Neutrophil (primary cell): ENCODE results near the gene UBAC2.

Experiments used
- H3K27ac ChIP-seq: fragments of 200-600 bp; sonication (generic); 2 replicates; pipeline ENCODE4 v1.5.1; 2016; ENCODE audit warnings: mild to moderate bottlenecking, moderate library complexity
- H3K27me3 ChIP-seq: fragments of 200-600 bp; sonication (generic); 2 replicates; pipeline ENCODE4 v1.6.0; 2016; ENCODE audit warnings: mild to moderate bottlenecking
- H3K36me3 ChIP-seq: fragments of 200-600 bp; sonication (generic); 2 replicates; pipeline ENCODE4 v1.5.1; 2017
- H3K4me1 ChIP-seq, 2 experiments: fragments of 200-600 bp in 1 of 2; sonication (generic) in 1 of 2; 1 replicate in 1 of 2; 2 replicates in 1 of 2; pipeline versions ENCODE4 v1.5.1 to v1.6.1; 2013 to 2016; ENCODE audit warnings: low read depth in 1 of 2, low read length in 1 of 2, mild to moderate bottlenecking in 1 of 2, moderate library complexity in 1 of 2; ENCODE audit not compliant: control insufficient read depth in 1 of 2, insufficient read depth in 1 of 2
- H3K4me3 ChIP-seq, 2 experiments: fragments of 200-600 bp in 1 of 2; sonication (generic) in 1 of 2; 1 replicate in 1 of 2; 2 replicates in 1 of 2; pipeline ENCODE4 v1.5.1; 2013 to 2016; ENCODE audit warnings: low read depth in 1 of 2, low read length in 1 of 2, mild to moderate bottlenecking in 1 of 2, moderate library complexity in 1 of 2
- H3K9me3 ChIP-seq: fragments of 200-600 bp; sonication (generic); 2 replicates; pipeline ENCODE4 v1.5.1; 2016
- TF ChIP-seq, protein P1 (sequence below): fragments of 200-600 bp; sonication (generic); IDR thresholded peaks from 2 replicates; pipeline ENCODE4 v1.5.1; 2016; ENCODE audit warnings: antibody characterized with exemption

UBAC2 gene

DNA sequence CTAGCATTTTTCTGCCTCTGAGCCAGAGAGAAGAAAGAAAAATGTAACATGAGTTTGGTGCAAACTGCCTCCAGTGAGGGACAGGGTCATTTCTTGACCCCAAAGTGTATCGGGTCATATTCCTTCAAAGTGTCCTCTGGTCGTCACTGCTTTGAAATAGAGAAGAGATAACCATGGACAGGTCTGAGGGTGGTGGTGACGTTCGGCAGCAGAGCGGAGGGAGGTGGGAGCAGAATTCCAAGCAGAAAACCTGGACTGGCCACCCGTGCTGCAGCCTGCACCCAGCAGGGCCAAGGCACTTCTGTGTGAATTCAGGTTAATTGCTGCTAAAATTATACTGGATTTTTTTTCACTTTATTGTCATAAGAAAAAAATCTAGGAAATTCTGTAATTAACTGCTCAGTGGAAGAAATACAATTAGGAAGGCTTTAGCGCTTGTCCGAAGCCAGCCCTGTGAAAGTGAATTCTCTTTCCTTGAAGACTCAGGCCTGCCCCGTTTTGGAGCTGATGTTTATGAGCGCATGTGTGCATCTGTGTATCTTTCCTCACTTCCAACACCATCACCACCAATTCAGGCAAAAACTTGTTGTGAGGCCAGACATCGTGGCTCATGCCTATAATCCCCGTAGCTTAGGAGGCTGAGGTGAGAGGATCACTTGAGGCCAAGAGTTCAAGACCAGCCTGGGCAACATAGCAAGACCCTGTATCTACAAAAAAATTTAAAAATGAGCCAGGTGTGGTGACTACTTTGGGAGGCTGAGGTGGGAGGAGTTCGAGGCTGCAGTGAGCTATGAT, 37.9 kb upstream of the UBAC2 start:
- H3K27me3 ChIP-seq: peaks cover 72% of the 10 kb centered on the region

DNA sequence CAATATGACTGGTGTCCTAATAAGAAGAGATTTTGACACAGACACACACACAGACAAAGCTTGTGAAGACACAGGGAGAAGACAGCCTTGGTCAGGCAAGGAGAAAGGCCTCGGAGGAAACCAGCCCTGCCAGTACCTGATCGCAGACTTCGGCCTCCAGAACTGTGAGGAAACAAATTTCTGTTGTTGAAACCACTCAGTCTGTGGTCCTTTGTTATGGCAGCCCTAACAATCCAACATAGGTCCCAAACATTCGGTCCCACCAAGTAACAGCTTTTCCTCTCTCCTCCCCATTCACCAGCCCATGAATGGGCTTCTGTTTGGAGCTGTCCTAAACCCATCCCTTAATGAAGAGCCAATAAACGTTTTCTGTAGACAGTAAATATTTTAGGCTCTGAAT, 36.4 kb upstream of the UBAC2 start:
- H3K27me3 ChIP-seq: peaks cover 69% of the 10 kb centered on the region
- no peaks in the 10 kb centered on the region for H3K9me3 ChIP-seq
- H3K4me3 ChIP-seq: no peak overlapping the region
- H3K4me1 ChIP-seq: no peaks in the 10 kb centered on the region
- H3K36me3 ChIP-seq: no peaks in the 10 kb centered on the region
- TF ChIP-seq, protein P1, sequence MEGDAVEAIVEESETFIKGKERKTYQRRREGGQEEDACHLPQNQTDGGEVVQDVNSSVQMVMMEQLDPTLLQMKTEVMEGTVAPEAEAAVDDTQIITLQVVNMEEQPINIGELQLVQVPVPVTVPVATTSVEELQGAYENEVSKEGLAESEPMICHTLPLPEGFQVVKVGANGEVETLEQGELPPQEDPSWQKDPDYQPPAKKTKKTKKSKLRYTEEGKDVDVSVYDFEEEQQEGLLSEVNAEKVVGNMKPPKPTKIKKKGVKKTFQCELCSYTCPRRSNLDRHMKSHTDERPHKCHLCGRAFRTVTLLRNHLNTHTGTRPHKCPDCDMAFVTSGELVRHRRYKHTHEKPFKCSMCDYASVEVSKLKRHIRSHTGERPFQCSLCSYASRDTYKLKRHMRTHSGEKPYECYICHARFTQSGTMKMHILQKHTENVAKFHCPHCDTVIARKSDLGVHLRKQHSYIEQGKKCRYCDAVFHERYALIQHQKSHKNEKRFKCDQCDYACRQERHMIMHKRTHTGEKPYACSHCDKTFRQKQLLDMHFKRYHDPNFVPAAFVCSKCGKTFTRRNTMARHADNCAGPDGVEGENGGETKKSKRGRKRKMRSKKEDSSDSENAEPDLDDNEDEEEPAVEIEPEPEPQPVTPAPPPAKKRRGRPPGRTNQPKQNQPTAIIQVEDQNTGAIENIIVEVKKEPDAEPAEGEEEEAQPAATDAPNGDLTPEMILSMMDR: no peak
- H3K27ac ChIP-seq: no peak overlapping the region

More for the DNA sequence above, 37.9 kb upstream of the UBAC2 start:
- H3K9me3 ChIP-seq: no peaks in the 10 kb centered on the region
- no peak overlapping the region for H3K4me3 ChIP-seq
- TF ChIP-seq, protein P1: no peak
- H3K4me1 ChIP-seq: no peaks in the 10 kb centered on the region
- H3K36me3 ChIP-seq: no peaks in the 10 kb centered on the region
- H3K27ac ChIP-seq: no peak overlapping the region

DNA sequence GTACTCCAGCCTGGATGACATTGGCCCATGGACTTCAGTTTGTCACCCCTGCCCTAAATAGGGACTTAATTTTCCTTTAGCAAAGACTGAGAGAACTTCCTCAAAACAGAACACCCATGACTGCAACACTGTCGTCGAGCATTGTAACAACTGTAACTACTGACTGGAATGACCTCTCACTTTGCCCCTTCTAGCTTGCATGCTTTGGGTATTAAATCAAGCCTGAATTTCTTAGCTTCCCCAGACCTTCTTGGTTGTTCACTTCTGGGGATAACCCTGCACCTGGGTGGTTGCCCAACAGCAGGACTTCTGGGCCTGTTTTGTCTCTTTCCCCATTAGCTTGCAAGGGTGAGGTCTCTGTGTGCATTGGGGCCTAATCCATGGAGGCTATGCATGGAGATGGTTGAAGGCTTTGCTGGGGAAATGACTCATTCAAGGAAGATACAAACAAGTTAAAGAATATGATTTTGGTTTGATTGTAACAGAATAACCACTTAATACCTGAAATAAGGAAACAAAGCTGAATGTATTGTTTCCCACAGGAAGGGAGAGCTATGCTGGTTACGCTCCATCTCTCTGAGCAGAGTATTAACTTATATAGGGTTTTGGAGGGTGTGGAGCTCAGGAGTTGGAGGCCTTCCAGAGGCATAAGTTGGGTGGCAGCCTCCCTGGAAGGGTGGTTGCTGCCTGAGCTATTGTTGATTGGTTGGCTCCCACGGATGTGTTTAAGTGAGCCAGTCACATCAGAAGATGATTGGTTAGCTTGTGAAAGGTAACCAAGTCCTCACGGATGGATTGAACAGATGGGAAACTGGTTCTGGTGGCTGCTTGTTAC, 34.7 kb upstream of the UBAC2 start:
- TF ChIP-seq, protein P1: no peak
- Histone ChIP-seq H3K27ac (no peak overlapping the region), H3K9me3 (no peaks in the 10 kb centered on the region), H3K4me3 (no peak overlapping the region), H3K27me3 (peaks cover 64% of the 10 kb centered on the region), H3K4me1 (no peaks in the 10 kb centered on the region), H3K36me3 (no peaks in the 10 kb centered on the region)

DNA sequence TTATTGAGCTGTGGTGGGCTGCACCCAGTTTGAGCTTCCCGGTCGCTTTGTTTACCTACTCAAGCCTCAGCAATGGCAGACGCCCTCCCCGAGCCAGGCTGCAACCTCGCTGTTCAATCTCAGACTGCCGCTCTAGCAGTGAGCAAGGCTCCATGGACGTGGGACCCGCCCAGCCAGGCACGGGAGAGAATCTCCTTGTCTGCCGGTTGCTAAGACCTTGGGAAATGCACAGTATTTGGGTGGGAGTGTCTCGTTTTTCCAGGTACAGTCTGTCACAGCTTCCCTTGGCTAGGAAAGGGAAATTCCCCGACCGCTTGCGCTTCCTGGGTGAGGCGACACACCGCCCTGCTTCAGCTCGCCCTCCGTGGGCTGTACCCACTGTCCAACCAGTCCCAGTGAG, 27.7 kb upstream of the UBAC2 start:
- TF ChIP-seq, protein P1: no peak
- H3K27me3 ChIP-seq: peaks cover 62% of the 10 kb centered on the region

DNA sequence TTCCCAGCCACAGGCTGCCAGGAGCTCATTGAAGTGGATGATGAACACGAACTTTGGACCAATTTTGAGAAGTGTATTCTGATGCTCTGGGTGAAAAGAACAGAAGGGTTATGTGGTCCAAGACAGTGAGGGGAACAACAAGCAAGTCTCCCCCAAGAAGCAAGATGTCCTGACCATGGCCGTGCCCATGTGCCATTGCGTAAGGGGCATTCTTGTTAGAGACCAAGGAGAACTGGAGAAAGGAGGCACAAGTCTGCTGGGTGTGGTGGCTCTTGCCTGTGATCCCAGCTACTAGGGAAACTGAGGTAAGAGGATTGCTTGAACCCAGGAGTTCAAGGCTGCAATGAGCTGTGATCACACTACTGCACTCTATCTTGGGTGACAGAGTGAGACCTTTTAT, 27.0 kb upstream of the UBAC2 start:
- H3K27ac ChIP-seq: no peak overlapping the region
- peaks cover 56% of the 10 kb centered on the region for H3K27me3 ChIP-seq
- no peaks in the 10 kb centered on the region for H3K9me3 ChIP-seq
- H3K4me1 ChIP-seq: peaks cover 9 to 10% of the 10 kb centered on the region in 2 experiments
- TF ChIP-seq, protein P1: no peak
- H3K4me3 ChIP-seq: no peak overlapping the region
- no peaks in the 10 kb centered on the region for H3K36me3 ChIP-seq

More for the DNA sequence above, 27.7 kb upstream of the UBAC2 start:
- no peaks in the 10 kb centered on the region for H3K36me3 ChIP-seq
- H3K4me3 ChIP-seq: no peak overlapping the region
- peaks cover 5 to 6% of the 10 kb centered on the region in 2 experiments for H3K4me1 ChIP-seq
- H3K27ac ChIP-seq: no peak overlapping the region
- no peaks in the 10 kb centered on the region for H3K9me3 ChIP-seq
